RKO (cell line): ENCODE measurements around the gene TAC3.
"Not testable (repeated sequence)": the region's sequence is repeated elsewhere in the genome, so short reads cannot be mapped to it uniquely, and the experiment has no call there.

Source experiments
- DNase-seq: peaks from one replicate; pipeline ENCODE4 v3.0.0-alpha.2; 2016; ENCODE audit warnings: low spot score

Gene TAC3

DNA sequence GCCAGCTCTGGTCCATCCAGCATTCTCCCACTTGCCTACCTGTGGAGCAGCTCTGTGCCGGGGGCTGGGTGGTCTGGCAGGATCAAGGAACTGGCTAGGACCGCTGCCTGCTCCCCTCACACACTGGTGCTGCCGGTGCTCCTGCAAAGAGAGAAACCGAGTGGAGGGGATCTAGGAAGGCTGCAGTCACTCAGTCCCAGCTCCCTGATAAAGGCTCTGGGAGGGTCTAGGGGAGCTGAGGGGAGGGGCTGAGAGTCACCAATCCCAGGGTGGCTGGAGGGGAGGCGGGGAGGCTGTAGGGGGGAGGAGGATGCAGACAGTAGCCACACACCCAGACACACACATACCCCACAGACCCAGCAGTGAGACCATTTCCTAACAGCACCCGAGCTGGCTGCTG is at the start of gene TAC3:
TAC3 (minus strand) TSS at position 182 of the 400 bp plus-strand sequence. CDS start 732 bp downstream, outside the sequence.
- no peak for DNase-seq

DNA sequence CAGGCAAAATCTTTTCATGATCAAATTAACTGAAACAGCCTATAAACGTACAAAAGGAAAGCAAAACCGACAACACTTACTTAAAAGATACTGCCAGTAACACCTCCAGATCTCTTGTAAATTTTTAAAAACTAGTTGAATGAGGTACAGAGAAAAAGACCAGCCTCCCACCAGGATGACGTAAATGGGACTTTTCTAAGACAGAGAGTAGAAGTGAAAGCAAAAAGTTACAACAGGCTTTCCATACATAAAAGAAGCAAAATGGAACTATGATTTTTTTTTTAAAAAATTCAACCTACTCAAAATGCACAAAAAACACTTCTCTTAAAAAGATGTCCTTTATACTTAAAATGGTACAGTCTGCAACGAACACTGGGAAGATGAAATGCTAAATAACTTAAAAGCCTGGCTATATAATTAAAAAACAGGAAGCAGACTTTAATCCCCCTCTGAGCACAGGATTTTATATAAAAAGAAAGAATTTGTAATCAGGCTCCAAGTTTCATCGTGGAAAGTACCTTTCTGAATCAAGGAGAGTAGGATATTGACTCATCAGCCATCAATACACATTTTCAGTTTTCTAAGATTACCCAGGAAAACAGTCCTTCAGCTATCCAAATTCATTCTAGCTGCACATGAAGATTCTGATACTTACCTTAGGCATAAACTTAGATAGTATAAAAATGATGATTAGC is 47.8 kb upstream of the TAC3 start:
- DNase-seq: no peak

DNA sequence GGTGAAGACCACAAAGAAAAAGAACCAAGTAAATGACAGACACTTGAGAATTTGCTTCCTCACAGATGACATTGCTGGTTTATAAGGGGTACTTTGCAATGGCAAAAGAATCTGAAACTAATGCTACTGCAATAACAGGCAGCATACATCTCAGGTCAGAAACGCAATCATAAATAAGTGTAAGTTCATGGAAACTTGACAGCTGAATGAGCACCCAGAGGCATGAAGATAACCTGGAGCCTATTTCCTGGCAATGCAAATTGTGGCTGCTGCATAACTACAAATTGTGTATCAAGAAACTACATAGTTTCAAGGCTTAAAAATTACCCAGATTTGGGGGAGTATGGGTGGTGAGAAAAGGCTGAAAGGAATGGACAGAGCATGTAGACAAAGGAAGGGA is 42.1 kb upstream of the TAC3 start:
- DNase-seq: no peak

DNA sequence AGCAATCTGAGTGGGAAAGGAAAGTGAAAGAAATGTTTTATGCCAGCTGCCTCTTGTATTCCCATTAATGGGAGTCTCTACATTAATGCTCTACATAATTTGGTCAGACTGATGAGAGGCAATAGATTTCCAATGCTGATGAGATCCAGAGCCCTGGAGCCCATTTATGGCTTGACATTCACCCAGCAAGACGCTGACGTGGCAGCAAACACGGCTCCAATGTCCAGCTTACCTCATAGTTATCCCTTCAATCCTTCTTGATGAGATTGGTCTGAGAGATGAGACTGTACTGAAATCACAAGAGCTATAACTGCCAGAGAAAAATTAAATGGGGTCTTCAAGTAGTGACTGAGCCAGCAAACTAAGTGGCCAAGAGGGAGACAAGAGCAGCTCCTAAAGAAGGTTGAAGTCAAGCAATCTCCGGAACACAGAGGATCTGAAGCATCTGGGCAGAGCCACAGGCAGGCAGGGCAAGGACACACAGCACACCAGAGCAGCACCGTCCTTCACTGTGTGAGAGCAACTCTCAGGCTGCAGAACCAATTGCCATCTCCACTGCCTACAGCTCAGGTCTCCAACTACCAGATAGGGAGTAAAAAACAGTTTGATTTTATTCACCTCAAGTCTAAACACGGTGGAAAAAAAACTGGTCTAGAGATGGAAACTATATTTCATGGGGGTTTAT is 40.9 kb upstream of the TAC3 start:
- no peak for DNase-seq

DNA sequence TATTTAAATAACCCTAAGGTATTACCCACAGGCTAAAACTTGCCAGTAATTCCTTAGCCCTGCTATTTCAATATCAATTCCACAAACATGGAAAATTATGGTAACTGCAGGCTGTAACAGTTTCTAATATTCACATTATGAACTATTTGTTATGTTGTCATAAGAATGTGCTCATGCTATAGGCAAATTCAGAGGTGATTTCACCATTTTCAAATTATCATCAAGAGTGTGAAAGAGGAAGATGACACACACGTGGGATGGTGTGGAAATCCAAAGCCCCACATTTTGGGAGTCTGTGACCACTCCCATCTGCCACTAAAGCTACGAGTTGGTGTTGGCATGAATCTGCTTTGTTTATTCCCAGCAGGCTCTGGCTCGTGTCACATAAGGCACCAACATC is 39.5 kb upstream of the TAC3 start:
- no peak for DNase-seq

DNA sequence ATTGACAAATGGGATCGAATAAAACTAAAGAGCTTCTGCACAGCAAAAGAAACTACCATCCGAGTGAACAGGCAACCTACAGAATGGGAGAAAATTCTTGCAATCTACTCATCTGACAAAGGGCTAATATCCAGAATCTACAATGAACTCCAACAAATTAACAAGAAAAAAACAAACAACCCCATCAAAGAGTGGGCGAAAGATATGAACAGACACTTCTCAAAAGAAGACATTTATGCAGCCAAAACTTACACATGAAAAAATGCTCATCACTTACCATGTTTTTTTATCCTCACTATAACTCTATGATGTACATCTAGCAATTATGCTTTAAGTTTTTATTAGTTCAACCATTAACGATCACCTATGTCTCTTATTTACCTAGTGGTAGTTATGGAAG is 37.6 kb upstream of the TAC3 start:
- not testable (repeated sequence) for DNase-seq

DNA sequence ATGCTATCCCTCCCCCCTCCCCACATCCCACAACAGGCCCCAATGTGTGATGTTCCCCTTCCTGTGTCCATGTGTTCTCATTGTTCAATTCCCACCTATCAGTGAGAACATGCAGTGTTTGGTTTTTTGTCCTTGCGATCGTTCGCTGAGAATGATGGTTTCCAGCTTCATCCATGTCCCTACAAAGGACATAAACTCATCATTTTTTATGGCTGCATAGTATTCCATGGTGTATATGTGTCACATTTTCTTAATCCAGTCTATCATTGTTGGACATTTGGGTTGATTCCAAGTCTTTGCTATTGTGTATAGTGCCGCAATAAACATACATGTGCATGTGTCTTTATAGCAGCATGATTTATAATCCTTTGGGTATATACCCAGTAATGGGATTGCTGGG is 36.8 kb upstream of the TAC3 start:
- DNase-seq: not testable (repeated sequence)

DNA sequence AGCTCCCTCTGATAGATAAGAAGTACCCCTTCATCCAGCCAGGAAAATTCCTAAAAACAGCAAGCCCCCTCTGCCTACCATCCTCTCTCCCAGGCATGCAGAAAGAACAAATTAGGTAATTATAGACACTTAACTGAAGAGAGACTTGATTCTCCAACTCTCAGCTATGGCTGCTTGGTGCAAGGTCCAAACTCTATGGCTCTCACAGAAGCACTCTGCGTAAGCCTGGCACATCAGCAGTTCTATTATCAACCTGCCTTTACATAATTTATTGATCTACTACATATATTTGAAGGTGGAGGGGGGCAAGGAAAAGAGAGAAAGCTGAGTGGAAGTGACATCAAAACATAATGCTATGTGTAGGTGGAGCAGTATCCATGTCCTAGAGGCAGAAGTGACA is 34.7 kb upstream of the TAC3 start:
- DNase-seq: no peak

DNA sequence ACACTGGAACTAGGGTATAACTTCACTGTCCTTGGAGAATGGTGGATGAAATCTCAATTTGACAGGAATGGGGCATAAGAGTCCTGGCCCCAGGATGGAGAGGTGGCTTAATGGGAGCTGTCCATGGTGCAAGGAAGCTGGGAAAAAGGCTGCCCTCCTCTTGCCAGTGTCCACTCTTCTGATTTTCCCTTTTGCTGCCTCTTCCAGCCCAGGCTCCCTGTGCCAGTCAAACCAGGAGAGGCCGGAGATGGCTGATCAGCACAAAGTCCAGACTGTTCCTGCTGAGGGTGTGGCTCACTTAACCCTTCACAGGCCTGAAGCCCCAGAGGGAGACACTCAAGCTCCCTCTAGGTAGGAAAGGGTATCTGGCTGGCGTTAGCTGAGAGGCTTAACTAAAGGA is 33.6 kb upstream of the TAC3 start, which contains the start of gene MYO1A:
MYO1A (minus strand) TSS at position 240 of the 400 bp plus-strand sequence. CDS start 1,806 bp downstream, outside the sequence.
- peak; percentile 13 for DNase-seq

DNA sequence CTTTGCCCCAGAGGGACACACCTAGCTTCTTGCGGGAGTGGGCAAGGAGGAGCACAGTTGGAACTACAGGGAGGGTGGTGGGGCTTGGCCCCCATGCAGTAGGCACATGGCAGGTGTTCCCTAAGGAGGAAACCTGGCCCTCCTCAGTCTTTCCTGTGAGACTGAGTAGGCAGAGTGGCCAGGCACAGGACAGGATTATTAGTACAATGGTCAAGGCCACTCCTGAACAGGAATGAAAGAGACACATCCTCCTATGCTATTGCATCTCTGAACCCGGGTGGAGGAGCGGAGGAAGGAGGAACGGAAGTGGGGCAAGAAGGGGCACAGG is 32.8 kb upstream of the TAC3 start:
- DNase-seq: no peak

DNA sequence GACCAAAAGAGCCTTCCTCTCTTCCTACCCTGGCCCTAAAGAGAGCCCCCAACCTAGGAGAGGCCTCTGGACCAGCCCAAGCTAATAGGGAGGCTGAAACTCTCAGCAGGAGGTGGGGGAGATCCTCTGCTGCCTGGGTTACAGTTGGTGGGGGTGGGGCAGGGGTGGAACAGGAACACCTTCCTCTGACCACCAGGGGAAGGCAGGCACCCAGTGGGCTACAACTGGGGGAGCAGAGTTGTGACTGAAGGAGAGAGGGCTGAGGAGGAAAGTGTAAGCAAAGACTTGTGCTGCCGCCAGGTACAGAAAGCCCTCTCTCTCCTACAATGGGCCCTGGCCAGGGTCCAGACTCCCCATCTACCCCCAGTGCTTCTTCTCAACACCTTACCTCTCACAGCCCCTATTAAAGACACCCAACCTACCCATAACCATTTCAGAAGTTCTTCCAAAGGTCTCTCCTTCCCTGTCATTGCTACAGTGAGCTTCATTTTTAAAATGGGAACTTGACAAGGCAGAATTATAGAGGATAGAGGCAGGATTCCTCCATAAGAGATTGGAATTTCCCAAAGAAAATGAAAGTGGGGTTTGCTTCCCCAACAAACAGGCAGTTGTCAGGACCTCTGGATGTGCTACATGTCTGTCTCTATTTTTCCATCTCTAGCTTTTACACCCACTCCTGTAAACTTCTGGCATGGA is 32.2 kb upstream of the TAC3 start:
- no peak for DNase-seq

DNA sequence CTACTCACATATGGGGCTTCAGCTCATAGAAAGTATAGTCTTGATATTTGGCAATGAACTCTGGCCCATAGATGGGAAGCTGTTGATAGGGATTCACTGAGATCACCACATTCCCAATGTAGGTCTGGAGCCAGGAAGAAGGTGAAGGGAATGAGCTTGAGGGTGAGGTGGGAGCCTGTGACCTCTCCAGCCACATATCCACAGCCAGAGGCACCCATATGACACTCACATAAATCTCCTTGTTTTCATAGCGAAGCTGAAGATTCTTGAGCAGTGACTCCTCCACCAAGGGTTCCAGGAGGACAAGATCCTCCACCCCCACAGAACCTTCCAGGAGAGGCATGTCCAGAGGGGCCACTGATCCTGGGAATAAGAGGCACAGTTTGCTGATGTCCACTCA is 31.7 kb upstream of the TAC3 start:
- DNase-seq: no peak

DNA sequence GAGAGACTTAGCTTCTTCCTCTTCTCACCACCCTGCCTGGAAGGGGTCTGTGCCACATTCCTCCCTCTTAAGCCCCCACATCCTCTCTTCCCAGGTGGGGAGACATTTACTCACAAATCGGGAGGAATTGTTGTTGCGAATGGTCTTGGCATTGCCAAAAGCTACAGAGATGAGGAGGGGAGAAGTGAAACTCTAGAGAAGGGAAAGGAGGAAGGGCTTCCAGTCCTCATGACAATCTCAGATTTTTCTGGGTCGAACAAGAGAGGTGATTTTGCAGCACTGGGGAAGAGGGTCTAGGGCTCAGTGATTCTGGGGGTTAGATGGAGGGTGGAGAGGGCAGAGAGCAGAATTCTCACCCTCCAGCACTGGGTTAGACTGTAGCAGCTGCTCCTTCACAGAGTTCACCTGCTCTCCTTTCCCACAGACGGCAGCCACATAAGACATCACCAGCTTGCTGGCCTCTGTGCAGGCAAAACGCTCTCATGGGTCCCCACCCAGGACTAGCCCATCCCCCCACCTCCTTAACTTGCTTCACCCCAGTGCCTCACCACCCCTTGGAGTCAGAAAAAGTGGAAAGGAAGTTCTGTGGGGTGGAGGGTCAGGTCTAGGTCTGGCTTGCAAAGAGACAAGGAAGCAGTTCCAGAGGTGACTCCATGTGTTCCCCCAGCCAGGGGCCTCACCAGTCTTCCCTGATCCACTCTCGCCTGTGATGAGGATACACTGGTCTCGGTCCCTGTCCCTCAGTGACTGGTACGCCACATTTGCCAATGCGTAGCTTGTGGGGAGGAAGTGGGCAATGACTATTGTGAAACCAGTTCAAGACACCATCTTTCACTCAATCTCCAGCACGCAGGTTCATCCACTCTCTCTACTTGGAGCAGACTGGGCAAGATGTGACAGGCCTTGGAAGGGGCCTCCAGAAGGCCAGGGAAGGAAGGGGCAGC is 30.9 kb upstream of the TAC3 start:
- DNase-seq: no peak

DNA sequence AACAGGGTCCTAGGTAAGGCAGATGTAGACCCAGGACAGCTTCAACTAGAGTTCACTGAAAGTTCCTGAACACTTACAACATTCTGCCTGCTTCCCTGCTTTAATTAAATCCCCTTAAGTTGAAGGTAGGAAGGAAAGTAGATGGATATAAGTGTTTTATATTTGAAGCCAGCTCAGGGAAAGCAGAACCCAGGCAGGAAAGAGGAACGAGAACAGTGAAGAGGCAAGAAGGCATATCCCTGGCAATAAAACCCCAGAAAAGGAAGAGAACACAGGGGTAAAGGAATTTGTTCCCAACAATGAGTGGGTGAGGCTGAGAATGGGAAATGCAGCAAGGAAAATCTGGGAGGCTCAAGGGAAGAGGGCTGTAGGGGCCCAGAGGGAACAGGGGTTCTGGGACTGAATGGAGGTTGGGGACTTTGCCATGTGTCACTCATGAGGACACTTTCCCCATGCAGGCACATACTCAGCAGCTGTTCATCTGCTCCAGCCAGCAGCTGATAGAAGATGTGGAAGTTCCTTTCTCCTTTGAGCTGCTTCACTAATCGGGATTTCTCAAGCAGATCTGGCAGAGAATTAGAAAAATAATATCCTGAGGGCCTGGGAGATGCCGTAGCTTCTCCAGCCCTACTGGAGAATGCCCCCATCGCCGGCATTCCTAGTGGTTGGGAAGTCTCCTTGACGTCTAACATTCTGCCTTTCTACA is 29.9 kb upstream of the TAC3 start:
- DNase-seq: no peak

DNA sequence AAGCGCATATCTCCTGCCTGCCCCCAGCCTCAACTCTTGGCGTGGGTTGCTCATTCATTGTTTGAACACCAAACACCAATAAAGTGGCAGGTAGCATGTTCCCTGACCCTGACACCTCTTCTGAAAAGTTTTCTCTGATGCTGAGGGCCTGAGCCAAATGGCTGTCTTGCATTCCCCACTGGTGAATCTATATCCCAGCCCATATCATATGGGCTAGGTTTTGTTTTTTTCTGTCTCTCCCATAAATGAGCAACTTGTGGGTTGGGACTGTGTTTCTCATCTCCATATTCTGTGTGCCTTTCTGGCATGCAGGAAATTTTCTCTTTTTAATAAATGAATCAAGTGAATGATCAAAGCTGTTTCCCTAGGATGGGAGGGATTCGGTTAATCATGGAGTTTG is 28.6 kb upstream of the TAC3 start:
- no peak for DNase-seq

DNA sequence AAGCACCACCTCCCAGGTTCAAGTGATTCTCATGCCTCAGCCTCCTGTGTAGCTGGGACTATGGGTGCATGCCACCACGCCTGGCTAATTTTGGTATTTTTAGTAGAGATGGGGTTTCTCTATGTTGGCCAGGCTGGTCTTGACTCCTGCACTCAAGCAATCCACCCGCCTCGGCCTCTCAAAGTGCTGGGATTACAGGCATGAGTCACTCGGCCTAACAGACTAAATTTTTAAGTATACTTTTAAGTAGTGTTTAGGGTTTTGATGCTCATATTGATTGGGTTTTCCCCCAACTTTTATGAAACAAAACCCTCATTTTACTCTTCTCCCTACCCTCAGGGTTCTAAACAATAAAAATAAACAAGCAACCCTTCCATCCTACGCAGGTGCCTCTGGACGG is 28.1 kb upstream of the TAC3 start:
- no peak for DNase-seq

DNA sequence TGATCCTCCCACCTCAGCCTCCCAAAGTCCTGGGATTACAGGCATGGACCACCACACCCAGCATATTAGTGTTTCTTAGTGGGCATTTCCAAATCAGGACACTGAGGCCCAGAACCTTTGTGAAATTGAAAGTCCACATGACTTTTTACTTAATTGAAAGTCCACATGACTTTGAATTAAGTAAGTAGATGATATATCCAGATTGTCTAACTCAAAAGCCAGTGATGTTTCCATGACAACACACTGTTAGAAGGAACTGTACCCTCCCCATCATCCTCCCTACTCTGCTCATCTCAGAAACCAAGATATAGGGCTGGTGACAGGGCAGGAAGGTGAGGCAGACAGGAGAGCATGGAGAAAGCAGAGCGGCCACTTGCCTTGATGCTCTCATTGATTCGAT is 26.4 kb upstream of the TAC3 start:
- no peak for DNase-seq

DNA sequence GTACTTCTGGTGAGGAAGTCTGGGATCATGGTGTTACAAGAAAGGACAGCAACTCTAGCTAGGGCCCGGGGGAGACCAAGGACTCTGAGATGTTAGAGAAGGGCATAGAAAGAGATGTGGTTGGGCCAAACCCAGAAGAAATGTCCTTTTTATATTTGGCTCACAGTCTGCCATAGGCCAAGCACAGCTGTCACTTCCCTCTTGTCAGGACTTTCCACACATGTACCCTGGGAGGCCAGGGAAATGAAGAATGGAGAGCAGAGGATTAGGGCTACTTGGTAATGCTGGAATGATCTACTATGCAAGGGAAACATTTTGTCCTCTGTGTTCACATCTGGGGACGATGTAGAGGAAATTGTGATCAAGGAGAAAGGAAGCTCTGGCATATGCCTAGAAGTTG is 24.4 kb upstream of the TAC3 start:
- no peak for DNase-seq

DNA sequence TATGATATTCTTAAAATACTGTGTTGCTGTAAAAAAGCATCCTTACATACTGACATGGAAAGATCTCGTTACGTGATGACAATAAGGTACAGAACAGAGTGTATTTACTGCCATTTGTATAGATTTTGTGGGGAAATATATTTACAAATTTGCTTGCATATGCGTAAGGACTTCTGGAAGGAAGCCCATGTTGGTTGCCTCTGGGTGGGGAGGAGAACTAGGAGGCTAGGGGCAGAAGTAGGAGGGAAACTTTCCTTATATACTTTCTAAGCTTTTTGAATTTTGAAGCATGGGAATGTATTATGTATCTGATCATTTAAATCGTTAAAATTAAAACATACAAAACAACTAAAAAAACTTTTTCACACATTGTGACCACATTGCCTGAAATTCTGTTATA is 23.9 kb upstream of the TAC3 start:
- DNase-seq: no peak

DNA sequence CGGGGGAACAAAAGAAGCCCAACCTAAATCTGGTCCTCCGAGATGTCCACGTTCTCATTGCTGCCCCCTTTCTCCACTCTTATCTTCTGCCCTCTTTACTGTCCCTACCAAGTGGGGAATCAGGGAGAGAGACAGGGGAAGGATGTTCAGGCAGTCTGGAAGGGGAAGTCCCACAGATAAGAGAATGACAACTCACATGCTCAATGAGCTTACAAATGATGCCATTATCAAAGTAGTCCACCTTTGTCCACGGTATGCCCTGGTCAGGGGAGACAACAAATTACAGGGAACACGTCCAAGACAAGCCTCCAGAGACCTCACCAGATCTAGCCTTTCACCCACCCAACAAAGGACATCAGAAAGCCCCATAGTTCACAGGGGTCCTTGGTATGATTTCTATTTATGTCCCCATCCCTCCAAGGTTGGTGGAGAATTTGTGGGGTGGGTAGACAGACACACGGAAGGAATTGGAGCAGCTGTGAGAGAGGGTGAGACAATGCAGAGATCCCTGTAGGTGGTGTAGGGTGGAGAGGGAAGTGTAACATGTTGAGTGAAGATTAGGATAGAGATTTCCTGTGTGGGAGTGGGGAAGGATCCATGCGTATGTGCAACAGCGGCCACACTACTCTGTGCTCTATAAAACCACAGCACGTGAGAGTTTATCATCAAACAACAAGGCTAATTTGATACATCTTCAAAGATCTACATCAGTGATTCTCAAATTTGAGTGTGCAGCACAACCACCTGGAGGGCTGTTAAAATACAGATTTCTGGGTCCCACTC is 22.9 kb upstream of the TAC3 start:
- no peak for DNase-seq

DNA sequence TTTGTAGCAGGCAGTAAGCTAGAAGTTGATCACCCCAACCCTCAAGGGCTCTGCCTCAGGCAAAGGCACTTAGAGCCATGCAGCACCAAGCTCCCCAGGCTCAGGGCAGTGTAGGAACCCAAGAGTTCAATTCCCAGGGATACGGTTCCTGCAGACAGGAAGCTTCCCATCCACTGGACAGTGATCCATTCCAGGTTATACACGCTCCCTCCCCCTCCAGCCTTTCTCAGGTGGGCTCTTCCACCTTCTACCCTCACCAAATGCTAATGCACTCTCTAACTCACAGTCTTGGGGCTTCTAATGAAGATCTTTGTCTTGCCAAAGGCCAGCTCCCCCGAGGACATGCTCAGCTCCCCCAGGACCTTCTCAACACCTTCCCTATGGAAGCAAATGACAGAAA is 20.9 kb upstream of the TAC3 start:
- no peak for DNase-seq
